Prostate gland (tissue), 2 donors: ENCODE results near the gene OPRM1.

Source experiments
- CTCF ChIP-seq, 4 experiments: fragments of 200-600 bp in 2 of 4; fragments of 450-650 bp in 2 of 4; sonication (generic) in 2 of 4; IDR thresholded peaks; 1 replicate in 3 of 4; 2 replicates in 1 of 4; pipeline ENCODE4 v1.5.1; 2016 to 2019; ENCODE audit warnings: antibody characterized with exemption in 4 of 4, mild to moderate bottlenecking in 2 of 4, moderate library complexity in 2 of 4
- POLR2A ChIP-seq: fragments of 450-650 bp; IDR thresholded peaks from one replicate; pipeline ENCODE4 v1.6.1; 2016; ENCODE audit warnings: antibody characterized with exemption, mild to moderate bottlenecking
- POLR2AphosphoS5 ChIP-seq: sonication (generic); formaldehyde crosslinking; IDR thresholded peaks from one replicate; pipeline ENCODE4 v1.6.1; 2017; ENCODE audit warnings: antibody characterized with exemption

GRCh38 chr6:154229786-154230185 lies 190.7 kb downstream of the OPRM1 start:
- TF ChIP-seq CTCF (IDR thresholded peaks at IDR 0.05) (no peak), POLR2A (no peak), POLR2AphosphoS5 (no peak)
